GM18873 (cell line): ENCODE measurements around the gene SCFD1.
"Not testable (repeated sequence)": the region's sequence is repeated elsewhere in the genome, so short reads cannot be mapped to it uniquely, and the experiment has no call there.

ENCODE experiments used
- ATAC-seq: cut with Tn5 transposase; IDR thresholded peaks from one replicate; pipeline ENCODE4 v1.9.1; 2021; ENCODE audit warnings: mild to moderate bottlenecking, moderate library complexity, moderate number of reproducible peaks; ENCODE audit not compliant: unreplicated experiment, low FRiP score

SCFD1 gene

DNA sequence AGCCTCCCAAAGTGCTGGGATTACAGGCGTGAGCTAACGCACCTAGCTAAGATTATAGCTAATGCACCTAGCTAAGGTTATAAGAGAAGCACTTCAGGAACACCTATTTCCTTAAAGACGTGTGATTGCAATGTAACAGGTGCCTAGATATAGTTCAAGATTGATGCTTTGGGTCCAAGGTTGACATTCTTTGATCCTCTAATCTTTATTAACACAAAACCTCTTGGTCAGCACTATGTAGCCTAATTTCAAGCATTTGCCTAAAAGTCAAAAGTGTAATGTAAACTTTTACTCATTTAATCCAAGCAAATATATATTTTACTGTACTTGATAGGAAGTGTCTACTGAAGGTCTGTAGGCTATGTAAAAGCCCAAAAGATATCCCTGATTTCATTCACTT, 36.5 kb downstream of the SCFD1 start:
- ATAC-seq, result no peak

DNA sequence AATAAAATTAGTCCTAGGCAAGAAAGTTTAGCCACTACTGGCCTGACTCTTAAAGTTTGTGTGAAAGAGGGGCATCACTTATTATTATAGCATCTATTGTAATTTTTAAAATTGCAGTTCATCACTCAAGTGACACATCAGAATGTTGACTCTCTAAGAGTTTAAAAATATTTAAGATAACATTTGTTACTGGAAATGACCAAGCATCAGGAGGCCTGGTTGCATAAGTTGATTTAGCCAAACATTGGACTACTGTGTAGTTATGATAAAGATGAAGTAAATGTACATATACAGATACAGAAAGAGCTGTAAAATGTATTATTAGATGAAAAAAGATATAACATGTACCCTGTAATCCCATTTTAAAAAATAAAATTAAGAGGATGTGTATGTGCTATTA, 47.5 kb downstream of the SCFD1 start:
- no peak for ATAC-seq

DNA sequence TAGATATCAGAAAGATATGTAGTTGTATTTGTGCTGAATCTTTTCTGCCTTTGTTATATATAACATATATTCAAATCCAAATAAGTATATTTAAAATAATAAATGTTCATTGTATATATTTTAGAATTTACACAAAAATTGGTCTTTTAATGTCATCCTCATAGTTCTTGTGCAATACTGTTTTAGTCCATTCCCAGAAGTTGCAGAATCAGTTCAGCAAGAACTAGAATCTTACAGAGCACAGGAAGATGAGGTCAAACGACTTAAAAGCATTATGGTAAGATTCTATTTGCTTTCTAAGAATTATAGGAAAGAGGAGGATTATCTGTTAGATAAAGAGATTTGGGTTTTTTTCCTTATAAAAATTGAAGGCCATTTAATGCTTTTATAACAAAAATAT, 51.0 kb downstream of the SCFD1 start:
- ATAC-seq, result no peak

DNA sequence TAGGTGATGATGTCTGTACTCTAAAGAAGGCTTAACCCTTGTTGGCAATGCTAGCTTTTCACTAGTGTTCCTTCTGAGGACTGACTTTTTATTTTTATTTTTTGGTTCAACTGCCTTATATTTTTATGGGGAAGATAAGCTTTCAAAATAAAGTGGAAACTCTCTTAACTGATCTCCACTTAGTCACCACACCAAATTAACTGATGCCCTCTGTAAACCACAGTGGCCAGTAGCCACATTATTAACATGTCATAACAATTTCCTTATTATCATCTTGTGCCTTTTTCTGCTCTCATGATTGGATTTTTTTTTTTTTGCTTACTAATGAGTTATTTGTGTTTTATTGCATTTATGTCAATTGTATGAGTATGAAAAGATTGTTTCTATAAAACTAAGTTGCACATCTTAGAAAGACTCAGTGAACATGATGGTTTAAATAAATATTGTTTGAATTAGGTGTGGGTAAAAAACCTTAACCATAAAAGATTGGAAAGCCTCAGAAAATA, 56.9 kb downstream of the SCFD1 start:
- ATAC-seq, result no peak

DNA sequence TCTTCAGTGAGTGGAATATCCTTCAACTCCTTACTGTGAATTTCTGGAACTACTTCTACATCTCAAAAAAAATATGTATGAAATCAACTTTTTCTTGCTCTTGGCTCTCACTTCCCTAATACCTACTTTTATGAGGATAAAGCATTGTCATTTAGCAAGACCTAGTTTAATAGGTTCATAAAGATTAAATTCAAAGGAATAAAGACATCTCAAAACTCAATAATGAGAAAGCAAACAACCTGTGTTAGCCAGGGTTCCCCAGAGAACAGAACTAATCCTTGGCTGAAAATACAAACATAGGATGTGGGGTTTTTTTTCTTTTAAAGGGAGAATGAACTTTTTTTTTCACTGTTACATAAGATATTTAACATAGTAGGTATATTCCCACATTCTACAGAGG, 57.9 kb downstream of the SCFD1 start:
- ATAC-seq, result no peak

DNA sequence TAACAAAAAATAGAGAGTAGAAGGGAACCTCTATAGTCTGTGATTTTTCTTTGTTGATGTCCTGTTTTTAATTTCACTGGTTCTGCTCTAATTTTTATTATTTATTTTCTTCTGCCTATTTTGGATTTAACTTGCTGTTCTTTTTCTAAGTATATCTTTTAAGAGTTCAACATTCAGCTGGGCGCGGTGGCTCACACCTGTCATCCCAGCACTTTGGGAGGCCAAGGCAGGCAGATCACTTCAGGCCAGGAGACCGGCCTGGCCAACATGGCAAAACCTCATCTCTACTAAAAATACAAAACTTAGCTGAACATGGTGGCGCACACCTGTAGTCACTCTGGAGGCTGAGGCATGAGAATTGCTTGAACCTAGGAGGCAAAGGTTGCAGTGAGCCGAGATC, 58.7 kb downstream of the SCFD1 start:
- ATAC-seq, result not testable (repeated sequence)

DNA sequence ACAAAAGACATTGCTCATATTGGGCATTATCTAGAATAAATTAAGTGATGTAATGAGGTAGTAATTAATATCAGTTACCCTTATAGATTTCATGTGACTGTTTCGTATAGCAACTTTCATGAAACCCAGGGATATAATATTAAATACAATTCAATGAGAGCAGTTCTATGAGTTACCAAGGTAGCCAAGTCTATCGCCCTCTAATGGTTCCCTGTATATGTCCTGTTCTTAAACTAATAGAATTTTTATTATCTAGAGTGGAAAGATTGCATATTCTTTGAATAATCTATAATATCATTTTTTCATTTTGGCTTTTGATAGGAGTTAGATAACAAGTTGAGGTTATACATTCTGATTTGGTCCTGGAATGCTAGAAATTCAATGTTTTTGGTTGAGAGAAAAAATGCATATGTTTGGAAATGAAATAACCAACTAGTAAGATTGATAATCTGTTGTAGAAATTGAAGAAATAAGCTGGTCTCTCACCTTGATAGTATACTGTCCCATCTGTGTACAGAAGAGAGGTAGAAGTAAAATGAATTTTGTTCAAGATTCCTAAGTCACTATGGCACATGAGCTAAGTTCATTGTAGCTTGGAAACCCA, 59.7 kb downstream of the SCFD1 start:
- no peak for ATAC-seq

DNA sequence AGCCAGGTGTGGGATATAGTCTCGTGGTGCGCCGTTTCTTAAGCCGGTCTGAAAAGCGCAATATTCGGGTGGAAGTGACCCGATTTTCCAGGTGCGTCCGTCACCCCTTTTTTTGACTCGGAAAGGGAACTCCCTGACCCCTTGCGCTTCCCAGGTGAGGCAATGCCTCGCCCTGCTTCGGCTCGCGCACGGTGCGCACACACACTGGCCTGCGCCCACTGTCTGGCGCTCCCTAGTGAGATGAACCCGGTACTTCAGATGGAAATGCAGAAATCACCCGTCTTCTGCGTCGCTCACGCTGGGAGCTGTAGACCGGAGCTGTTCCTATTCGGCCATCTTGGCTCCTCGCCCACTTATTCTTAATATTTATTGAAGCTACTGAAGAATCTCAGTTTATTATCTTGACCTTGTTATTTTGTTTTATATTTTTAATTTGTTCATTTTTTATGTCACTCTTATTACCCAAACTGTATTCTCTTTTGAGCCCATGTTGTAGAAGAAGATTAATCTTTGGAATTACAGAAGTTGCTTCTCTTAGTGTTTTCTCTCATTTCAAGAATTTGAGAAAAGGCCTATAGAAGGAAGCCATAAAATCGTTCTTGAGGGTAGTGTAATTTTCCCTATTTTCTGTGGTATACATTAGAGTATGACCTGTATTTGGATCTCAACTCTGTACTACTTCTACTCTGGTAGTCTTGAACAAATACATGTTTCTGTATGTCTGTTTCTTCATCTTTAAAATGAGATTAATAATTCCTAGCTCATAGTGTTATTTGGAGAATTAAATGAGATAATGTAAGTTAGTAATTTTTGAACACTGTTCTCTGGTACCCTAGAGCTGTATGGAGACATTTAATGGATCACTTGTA, 68.6 kb downstream of the SCFD1 start:
- not testable (repeated sequence) for ATAC-seq

DNA sequence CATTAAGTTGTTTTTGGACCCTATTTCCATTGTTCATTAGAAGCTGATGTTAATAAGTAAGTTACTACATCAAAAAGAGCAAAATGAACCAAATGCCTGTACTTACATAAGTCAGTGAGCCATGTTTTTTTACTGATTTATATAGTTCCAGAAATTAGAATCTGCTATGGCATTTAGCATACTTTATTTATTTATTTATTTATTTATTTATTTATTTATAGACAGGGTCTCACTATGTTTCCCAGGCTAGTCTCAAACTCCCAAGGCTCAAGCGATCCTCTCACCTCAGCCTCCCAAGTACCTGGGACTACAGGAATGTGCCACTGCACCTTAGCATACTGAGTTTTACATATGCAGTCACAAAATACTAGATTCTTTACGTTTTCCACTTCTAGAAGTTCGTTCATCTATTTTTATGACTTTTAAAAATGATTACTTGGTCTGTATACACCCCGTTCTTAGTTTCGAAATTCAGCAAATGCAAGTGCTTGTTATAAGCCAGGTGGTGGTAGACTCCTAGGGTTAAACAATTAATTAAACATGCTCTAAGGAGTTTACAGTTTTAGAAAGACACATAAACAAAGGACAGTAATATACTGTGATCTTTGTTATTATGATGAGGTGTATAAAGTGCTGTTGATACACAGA, 69.8 kb downstream of the SCFD1 start:
- no peak for ATAC-seq

DNA sequence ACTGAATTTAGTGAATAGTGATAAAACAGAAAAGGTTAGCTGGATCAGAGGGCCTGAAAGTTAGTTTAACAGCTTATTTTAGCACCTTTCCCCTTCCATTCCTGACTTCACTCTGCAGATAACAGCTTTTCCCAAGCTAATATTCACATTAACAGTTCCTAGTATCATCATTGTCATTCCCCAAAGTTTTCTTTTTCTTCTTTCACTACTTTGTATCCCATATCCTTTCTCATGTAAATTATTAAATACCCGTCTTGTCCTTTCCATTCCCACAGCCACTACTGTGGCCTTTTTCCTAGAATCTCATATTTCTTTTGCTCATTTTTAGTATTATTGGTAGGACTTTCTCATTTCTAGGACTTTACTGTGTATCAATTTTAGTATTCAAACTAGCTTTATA, 70.5 kb downstream of the SCFD1 start:
- no peak for ATAC-seq

DNA sequence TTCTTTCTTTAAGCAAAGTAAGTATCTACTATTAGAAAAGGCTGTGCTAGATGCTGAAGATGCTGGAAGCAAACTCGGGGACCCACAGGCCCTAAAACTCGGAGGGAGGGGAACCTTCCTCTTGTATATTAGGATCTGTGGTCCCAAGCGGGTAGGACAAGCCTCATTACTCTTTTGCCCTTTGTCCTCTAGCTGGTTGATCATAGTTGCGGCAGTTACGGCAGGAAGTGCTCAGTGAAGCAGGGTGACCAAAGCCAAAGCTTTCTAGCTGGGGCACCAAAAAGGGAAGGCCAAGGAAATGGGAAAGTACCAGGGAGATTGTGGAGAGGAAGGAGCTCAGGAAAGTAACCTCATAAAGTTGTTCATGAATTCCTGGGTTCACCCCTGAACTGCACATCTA, 76.3 kb downstream of the SCFD1 start:
- ATAC-seq, result no peak

DNA sequence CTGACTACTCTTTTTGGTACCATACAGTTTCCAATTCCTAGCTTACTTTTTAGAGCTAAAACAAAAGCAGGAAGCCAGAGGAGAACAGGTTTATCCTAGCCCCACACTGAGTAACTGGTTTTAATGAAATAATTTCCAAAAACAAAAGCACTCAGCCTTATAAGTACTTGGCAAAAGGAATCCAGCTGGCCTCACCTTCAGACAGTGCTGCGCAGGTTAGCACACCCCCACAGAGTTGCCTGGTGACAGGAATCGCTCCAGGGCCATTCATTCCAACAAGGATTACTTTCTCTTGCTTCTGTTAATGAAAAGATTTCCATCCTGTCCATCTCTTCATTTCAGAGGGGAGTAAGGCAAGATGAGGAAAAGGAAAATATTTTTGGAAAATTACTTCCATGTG, 84.6 kb downstream of the SCFD1 start:
- no peak for ATAC-seq

DNA sequence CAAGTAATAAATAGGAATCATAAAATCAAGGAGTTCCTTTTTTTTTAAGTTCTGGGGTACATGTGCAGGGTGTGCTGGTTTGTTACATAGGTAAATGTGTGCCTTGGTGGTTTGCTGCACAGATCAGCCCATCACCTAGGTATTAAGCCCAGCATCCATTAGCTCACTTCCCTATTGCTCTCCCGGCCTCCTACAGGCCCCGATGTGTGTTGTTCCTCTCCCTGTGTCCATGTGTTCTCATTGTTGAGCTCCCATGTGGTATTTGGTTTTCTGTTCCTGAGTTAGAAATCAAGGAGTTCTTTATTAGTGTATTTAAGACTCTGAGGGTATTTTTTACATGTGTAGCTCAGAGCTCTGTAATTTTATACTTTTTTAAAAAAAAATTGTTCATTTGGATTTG, 86.0 kb downstream of the SCFD1 start:
- ATAC-seq, result no peak

DNA sequence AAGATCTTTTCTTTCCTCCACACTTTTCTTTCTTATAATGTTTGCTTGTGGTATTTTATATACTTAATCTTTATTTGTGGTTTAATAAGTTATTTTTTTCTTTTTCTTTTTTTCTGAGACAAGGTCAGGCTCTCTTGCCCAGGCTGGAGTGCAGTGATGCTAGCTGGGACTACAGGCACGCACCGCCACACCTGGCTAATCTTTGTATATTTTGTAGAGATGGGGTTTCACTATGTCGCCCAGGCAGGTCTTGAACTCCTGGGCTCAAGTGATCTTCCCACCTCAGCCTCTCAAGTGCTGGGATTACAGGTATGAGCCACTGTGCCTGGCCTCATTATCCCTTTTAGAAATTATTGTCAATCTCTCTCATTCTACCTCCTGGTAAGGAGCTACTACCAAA, 87.1 kb downstream of the SCFD1 start:
- ATAC-seq, result no peak

DNA sequence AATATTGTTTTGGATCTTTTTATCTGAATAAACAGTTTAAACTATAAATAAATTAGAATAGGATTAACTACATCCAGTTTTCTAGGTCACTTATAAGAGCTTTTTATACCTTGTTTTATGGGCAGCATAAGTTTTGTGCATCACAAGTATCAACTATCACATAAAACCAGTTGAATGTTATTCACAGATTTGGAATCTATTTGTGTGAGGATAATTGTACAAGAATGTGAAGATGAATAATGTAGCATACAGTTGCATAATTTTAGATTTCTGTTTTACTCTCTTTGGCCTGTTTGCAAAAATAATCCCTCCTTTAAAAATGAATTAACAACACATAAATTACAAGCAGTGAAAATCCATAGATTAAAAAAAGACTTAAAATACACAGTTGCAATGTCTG, 88.8 kb downstream of the SCFD1 start:
- ATAC-seq, result no peak

DNA sequence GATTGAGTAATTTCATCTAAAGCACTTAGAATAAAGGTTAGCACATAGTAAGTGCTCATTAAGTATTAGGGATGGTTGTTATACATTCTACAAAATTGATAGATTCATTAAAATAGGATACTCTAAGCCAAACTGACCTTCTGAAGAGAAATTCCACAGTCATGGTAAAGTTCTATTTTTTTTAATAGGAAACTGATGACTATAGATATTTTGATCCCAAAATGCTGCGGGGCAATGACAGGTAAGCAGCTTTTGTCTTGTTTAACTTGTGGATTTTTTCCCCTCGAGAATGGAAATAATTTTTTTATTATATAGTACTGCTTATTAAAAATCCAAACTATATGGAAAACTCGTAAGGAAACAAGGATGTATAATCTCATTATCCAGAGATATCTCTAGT, 97.0 kb downstream of the SCFD1 start:
- ATAC-seq, result no peak

DNA sequence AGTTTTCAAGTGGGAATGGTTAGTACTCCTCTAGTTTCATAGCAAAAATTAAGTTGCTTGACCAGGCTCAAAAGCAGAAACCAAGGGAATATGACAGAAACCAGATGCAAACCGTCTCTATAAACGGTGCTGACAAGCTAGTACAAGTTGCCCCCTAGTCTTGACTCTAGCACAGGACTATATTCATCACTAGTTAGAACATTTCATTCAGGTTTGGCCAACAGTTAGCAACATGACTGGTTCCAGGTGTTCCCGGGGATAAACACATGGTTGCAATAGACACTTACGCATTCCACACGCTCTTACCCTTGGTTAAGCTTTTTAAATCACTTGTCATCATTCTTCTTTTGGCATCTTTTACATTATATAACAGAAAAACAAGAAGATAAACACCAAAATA, 103.6 kb downstream of the SCFD1 start:
- ATAC-seq, result no peak

DNA sequence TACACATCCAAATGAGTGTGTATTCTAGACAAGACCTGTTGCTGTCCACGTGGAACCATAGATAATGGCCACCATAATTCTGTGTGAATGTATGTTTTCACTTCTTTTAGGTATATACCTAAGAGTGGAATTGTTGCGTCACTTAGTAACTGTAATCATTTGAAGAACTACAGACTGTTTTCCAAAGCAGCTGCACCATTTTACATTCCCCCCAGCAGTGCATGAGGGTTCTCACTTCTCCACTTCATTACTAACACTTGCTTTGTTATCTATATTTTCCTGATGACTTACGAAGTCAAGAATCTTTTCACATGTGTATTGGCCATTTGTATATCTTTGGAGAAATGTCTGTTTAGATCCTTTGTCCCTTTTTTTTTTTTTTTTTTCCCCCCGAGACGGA, 106.4 kb downstream of the SCFD1 start:
- no peak for ATAC-seq

DNA sequence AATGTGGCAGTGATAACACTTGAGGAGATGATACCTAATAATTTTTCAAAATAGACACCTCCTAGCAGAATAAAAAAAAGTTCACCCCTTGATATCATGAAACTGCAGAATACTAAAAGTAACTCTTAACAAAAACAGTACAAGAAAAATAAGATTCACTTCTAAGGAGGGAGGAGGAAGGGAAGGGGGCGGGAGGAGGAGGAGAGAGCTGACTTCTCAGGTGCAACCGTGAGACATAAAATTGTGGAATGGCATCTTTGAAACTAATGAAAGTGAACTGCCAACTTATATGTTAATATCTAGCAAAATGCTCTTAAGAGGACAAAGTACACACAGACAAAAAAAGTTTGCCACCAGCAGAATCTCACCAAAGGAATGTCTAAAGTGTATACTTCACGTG, 115.8 kb downstream of the SCFD1 start:
- ATAC-seq, result no peak

DNA sequence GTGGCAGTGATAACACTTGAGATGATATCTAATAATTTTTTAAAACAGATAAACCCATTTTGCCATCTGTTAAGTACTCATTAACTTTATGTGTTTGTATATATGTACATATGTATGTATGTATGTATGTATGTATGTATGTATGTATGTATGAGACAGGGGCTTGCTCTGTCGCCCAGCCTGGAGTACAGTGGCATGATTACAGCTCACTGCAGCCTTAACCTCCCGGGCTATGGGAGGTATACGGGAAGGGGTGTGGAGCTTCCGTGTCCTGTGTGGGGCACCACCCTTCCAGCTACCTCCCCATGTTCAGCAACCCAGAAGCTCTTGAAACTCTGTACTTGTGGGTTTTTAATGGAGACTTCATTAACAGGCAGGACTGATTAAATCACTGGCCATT, 116.9 kb downstream of the SCFD1 start:
- no peak for ATAC-seq

DNA sequence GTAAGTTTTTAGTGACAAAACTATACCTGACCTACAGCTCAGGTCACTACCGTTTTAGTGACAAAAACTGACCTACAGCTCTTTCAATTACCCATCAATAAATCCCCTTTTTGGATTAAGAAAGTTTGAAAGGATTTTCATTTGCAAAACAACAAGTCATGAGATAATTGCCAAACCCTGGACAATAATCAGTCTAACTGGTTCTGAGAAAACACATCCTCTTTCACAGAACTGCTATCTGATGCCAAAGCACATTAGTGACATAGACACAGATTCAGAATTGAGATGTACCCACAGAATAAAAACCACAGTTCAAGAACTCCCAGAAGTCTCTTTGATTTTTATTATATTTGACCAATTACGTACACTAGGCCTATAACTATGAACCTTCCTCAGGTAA, 126.2 kb downstream of the SCFD1 start:
- no peak for ATAC-seq
